ENCODE data around the gene RNF150. TPM values are rescaled to one million over a fixed set of nuclear protein-coding genes. Genes with fewer than 3 reads are reported as not detected.

RNF150 gene
- total and polyA plus RNA-seq, 8 donors: 0.31 to 88.1 (median 8.3) TPM

- DNase-seq: peak; percentile 28 to 88
- Histone ChIP-seq H3K9me3 (no peaks in the 10 kb centered on the region), H3K4me3 (no peak overlapping the region), H3K4me1 (peaks cover 0 to 3% (median 0%) of the 10 kb centered on the region in 4 donors), H3K36me3 (no peaks in the 10 kb centered on the region), H3K27me3 (no peaks in the 10 kb centered on the region), H3K27ac (no peak overlapping the region)
- peak in 5 of 7 experiments; percentile 42 to 84 (median 68) for TF ChIP-seq CTCF (IDR thresholded peaks at IDR 0.05)
- TF ChIP-seq EP300 (IDR thresholded peaks at IDR 0.05): no peak
- TF ChIP-seq POLR2AphosphoS5 (IDR thresholded peaks at IDR 0.05): peak in 1 of 3 donors; percentile 46
- intact Hi-C loops (cut with DNase I; ENCODE audit: low total_unique reads): loop anchor here (10.0 kb wide), 1 partner anchor 496 kb away; no protein-coding TSS in a partner anchor
- WGBS, 5 donors: 0 to 4% (median 1%) methylated on average over 6 of the region's 6 CpGs
Observed at GRCh38 chr4:140851032-140851636, 282.1 kb downstream of the RNF150 start.

- no peak overlapping the region for H3K4me3 ChIP-seq
- H3K9me3 ChIP-seq: no peaks in the 10 kb centered on the region
- DNase-seq: no peak
- H3K27me3 ChIP-seq: no peaks in the 10 kb centered on the region
- 82 to 95% (median 88%) methylated on average over 1 of the region's 1 CpG for WGBS, 5 donors
- H3K4me1 ChIP-seq: no peaks in the 10 kb centered on the region
- intact Hi-C loops (cut with DNase I; ENCODE audit: low total_unique reads): no loop called here
- TF ChIP-seq CTCF (IDR thresholded peaks at IDR 0.05): no peak
- TF ChIP-seq EP300 (IDR thresholded peaks at IDR 0.05): no peak
- TF ChIP-seq POLR2A (IDR thresholded peaks at IDR 0.05): no peak
- no peak for TF ChIP-seq POLR2AphosphoS5 (IDR thresholded peaks at IDR 0.05)
- no peaks in the 10 kb centered on the region for H3K36me3 ChIP-seq
- no peak overlapping the region for H3K27ac ChIP-seq
Observed at GRCh38 chr4:140849526-140849925, 283.7 kb downstream of the RNF150 start.

GRCh38 chr4:140846736-140847135 lies 286.5 kb downstream of the RNF150 start:
- no peak overlapping the region for H3K4me3 ChIP-seq
- intact Hi-C loops (cut with DNase I; ENCODE audit: low total_unique reads): no loop called here
- no peak for DNase-seq
- H3K4me1 ChIP-seq: no peaks in the 10 kb centered on the region
- H3K27ac ChIP-seq: no peak overlapping the region
- TF ChIP-seq EP300 (IDR thresholded peaks at IDR 0.05) (no peak), CTCF (IDR thresholded peaks at IDR 0.05) (no peak), POLR2AphosphoS5 (IDR thresholded peaks at IDR 0.05) (no peak), POLR2A (IDR thresholded peaks at IDR 0.05) (no peak)
- no peaks in the 10 kb centered on the region for H3K9me3 ChIP-seq
- H3K27me3 ChIP-seq: no peaks in the 10 kb centered on the region
- H3K36me3 ChIP-seq: no peaks in the 10 kb centered on the region

- TF ChIP-seq EP300 (IDR thresholded peaks at IDR 0.05) (no peak), CTCF (IDR thresholded peaks at IDR 0.05) (no peak), POLR2A (IDR thresholded peaks at IDR 0.05) (no peak), POLR2AphosphoS5 (IDR thresholded peaks at IDR 0.05) (no peak)
- Histone ChIP-seq H3K9me3 (peaks cover 0 to 3% (median 0%) of the 10 kb centered on the region in 4 donors), H3K4me3 (no peak overlapping the region), H3K36me3 (no peaks in the 10 kb centered on the region), H3K27me3 (no peaks in the 10 kb centered on the region), H3K4me1 (peaks cover 0 to 7% (median 0%) of the 10 kb centered on the region in 4 donors), H3K27ac (no peak overlapping the region)
- 65 to 87% (median 75%) methylated on average over 1 of the region's 1 CpG for WGBS, 5 donors
- intact Hi-C loops (cut with DNase I; ENCODE audit: low total_unique reads): no loop called here
- DNase-seq: no peak
Observed at GRCh38 chr4:140844061-140844460, 289.2 kb downstream of the RNF150 start.

Measured in stomach (tissue), 9 donors.